Uterus (tissue), 2 donors: ENCODE results near the gene EIF3A.

ENCODE experiments used
- CTCF ChIP-seq, 4 experiments: fragments of 200-600 bp in 2 of 4; fragments of 450-650 bp in 2 of 4; sonication (generic) in 2 of 4; IDR thresholded peaks; one replicate each; pipeline ENCODE4 v1.5.1; 2016 to 2019; ENCODE audit warnings: antibody characterized with exemption in 4 of 4, mild to moderate bottlenecking in 2 of 4, moderate library complexity in 1 of 4
- POLR2A ChIP-seq, 2 donors: fragments of 450-650 bp; IDR thresholded peaks; one replicate each; pipeline ENCODE4 v1.6.1; 2016; ENCODE audit warnings: antibody characterized with exemption in 2 of 2, mild to moderate bottlenecking in 1 of 2, moderate library complexity in 1 of 2

GRCh38 chr10:119105155-119105554, 24.5 kb upstream of the EIF3A start:
- TF ChIP-seq POLR2A (IDR thresholded peaks at IDR 0.05) (no peak), CTCF (IDR thresholded peaks at IDR 0.05) (no peak)
